Medulla oblongata (tissue), 1 donor: Measurements from ENCODE around the gene GLYR1.
A peak's percentile ranks its signal among the peaks of the same experiment; 100 is the strongest.

Source experiments
- DNase-seq: peaks from one replicate; pipeline ENCODE4 v3.0.0-alpha.2; 2015; ENCODE audit errors: extremely low spot score

The GLYR1 gene

DNA sequence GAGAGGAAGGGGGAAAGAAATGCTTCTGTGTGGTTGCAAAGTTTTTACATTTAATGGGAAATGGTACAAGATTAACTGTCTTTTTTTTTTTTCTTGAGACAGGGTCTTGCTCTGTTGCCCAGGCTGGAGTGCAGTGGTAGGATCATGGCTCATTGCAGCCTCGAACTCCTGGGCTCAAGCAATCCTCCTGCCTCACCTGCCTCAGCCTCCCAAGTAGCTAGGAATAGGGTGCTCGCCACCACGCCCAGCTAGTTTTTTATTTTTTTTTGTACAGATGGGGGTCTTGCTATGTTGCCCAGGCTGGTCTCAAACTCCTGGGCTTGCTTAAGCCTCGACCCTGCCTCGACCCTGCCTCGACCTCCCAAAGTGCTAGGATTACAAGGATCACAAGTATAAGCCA lies 40.8 kb downstream of the GLYR1 start:
- no peak for DNase-seq

GRCh38 chr16:4805231-4805630 lies 41.9 kb downstream of the GLYR1 start:
- no peak for DNase-seq

DNA sequence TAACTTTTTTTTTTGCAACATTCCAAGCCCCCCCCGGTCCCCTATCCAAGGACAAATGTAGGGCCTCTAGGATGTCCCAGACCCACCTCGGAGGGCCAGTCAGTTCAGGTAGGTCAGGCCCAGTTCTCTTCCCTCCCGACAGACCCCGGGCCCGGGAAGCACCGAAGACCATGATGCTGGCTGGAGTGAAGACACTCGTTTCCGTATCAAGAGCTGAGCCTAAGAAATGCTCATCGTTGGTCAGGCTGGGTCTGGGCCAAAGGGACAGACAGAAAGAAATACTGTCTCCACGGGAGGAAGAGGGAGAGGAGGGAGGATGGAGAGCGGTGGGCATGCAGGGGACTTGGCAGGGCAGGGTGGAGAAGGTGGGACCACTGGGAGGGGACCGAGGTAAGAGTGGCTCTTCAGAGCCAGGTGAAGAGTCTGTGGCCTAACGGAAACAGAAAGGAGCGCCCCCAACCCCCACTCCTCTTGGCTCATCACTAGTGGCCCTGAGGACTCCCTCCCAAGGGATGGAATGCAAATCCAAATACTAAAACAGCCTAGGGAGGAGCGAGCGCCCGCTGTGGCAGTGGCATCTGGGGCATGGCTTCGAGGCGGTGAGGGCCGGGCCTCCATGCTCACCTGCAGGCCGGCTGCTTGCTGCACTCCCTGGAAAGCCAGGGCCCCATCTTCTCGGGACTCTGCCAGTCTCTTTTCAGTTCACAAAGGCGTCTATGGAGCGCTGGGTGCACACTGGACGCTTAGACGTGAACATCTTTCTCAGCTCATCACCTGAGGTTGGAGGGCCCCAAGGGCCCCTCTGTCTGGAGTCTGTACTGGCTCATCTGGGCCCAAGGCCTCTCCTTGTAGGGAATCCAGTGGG lies 43.0 kb downstream of the GLYR1 start:
- no peak for DNase-seq

DNA sequence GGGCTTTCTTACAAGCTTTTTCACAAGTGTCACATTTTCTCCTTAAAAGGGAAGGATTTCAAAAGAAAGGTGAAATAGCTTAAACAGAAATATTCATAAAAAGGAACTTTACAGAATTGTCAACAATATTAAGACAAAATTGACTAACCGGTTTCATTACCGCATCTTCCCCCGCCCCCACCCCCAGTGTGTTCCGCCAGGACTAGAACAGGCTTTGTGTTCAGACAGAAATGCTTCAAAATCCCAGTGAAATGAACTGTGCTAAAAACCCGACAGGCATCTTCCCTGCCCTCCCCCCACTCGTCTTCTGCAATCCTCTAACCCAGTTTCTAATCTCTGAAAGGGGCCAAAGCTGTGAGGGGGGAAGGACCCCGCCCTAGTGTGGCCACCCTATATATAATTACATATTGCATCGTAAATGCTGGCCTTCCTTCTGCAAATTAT lies 43.7 kb downstream of the GLYR1 start:
- no peak for DNase-seq

GRCh38 chr16:4802659-4803287 lies 44.3 kb downstream of the GLYR1 start:
- DNase-seq, result peak; percentile 96

GRCh38 chr16:4801962-4802658 lies 45.0 kb downstream of the GLYR1 start, which contains the start of gene ROGDI:
Gene ROGDI (minus strand): TSS chr16:4802633. CDS start chr16:4802571, 62 bp downstream.
- peak; percentile 51 for DNase-seq

DNA sequence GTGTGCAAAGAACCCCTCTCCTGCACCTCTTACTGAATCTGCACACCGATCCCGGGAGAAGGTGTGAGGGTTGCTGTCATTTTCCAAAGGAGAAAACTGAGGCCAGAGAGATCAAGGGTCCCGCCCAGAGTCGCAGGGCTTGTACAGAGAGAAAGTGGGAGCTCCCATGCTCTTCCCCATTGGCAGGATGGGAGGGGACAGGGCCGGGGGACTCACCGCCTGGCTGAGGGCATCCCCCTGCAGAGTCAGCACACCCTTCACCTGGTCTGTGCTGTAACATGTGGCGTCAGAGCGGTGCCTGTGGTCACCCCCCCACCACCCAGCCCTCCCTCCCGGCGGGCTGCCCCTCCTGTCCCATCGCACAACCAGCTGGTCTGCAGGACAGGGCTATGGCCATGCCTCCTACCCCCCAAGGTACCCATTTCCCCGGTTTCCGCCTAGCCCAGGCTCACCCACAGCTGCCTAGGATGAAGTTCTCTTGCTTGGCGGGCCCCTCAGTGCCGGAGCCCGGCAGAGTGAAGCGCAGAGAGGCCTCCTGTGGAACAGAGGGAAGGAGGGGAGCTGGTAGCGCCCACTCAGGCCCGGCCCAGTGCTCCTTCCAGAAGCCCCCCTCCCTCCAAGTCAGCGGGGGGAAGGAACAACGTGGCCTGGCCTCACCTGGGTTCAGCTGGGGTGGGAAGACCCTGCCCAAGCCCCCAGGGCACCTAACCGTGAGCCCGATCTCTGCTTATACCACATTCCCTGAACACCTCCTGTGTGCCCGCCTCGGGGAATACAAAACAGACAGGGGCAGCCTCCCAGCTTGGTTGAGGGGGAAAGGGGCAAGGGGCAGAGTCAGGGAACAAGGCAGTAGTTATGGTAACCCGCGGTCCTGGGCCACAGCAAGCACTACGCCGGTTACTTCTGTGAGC lies 45.8 kb downstream of the GLYR1 start:
- no peak for DNase-seq

GRCh38 chr16:4800290-4801041 lies 46.6 kb downstream of the GLYR1 start:
- DNase-seq, result peak; percentile 92

GRCh38 chr16:4799171-4799855 lies 47.8 kb downstream of the GLYR1 start:
- no peak for DNase-seq

GRCh38 chr16:4798456-4798855 lies 48.6 kb downstream of the GLYR1 start:
- no peak for DNase-seq

DNA sequence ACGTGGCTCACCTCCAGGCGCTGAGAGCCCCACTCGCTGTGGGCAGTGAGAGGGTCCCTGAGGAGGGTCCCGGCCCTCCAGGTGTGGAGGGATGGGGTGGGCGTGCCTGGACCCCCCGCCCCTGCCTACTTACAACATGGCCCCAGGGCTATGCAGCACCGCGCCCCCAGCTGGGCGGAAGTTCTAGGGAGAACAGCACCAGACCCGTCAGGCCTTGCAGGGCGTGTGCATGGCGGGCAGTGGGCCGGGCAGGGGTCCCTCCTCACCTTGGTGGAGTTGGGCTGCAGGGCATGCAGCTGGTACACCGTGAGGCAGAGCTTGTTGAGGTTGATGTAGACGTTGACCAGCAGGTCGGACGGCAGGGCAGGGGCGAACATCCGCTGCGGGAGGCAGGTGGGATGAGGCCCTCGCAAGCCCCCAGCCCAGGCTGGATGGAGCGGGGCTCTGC lies 49.3 kb downstream of the GLYR1 start:
- DNase-seq, result no peak

DNA sequence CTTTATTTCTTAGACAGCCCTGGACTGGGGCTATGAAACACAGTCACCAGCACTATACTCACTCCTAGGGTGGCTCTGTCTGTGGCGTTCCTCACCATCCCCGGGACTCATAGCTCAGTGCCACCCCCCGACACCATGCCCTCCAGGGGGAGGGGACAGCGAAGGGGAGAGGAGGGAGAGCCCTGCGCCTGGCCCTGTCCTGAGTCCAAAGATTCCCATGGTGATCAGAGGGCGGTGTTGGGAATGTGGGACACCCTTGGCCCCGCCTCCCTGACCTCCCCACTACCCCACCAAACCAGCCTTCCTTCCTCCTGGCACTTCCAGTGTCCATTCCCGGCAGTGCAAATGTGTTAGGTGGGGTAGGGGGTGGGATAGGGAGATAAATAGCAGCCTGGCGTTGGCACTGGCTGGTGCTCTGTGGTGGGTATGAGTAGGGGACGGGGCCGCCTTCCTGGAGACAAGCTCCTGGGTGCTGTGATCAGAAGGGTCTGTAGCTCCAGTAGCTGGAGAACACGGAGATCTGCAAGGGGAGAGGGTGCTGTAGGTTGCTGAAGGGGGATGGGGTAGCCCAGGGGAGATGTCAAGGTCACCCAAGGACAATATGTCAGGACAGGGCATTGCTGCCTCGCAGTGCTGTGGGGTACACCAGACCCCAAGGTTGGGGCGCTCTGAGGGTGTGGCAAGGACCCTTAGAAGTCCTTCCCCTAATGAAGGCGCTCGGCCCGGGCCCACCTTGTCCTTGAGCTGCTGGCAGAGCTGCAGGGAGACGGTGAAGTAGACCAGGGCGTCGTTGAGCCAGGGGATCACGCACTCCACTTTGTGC lies 49.9 kb downstream of the GLYR1 start:
- DNase-seq, result no peak

DNA sequence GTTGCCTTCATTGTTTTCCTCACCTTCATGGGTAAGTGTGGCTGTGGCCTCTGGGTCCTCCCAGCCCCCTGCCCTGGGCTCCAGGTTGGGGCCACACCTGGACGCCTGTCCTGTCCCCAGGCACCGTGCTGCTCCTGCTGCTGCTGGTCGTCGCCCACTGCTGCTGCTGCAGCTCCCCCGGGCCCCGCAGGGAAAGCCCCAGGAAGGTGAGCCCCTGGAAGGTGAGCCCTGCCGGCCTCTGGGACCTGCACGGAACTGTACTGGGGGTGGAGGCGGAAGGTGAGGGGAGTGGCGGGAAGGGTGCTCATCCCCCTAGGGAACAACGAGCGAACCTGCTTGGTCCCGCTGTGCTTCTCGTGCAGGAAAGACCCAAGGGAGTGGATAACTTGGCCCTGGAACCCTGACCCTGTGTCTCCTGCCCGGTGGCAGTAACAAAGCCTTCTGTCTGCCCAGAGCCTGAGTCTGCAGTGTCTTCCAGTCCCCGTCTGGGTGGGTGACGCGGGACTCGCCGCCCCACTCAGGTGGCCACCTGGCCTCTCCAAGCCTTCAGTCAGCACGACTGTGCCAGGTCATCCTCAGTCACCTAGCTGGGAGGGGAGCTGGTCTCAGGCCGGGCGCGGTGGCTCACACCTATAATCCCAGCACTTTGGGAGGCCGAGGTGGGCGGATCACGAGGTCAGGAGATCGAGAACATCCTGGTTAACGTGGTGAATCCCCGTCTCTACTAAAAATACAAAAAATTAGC lies 51.1 kb downstream of the GLYR1 start:
- DNase-seq, result no peak

GRCh38 chr16:4795181-4795827 lies 51.8 kb downstream of the GLYR1 start, which contains the start of gene SMIM22:
Gene SMIM22 (plus strand): TSS chr16:4795369. CDS start chr16:4795735, 366 bp downstream.
- no peak for DNase-seq

DNA sequence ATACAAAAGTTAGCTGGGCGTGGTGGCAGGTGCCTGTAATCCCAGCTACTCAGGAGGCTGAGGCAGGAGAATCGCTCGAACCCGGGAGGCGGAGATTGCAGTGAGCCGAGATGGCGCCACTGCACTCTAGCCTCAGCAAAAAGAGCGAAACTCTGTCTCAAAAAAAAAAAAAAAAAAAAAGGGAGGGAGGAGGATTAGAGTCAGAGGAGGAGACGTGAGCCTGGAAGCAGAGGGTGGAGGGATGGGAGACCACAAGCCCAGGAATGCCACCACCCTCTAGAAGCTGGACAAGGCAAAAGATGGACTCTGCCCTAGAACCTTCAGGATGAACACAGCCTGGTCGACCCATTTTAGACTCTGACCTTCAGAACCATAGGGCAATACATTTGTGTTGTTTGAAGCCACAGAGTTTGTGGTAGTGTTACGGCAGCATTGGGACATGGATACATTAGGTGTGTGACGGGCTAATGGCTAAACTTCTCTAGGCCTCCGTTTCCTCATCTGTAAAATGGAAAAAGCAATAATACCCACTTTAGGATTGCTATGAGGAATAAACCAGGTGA lies 54.1 kb downstream of the GLYR1 start:
- no peak for DNase-seq

GRCh38 chr16:4790871-4791270 lies 56.2 kb downstream of the GLYR1 start:
- no peak for DNase-seq

GRCh38 chr16:4790261-4790660 lies 56.8 kb downstream of the GLYR1 start:
- no peak for DNase-seq
